ENCODE measurements around the gene SELENOF. TPM values are rescaled to one million over a fixed set of nuclear protein-coding genes. Genes with fewer than 3 reads are reported as not detected.
"Not testable (repeated sequence)": the region's sequence is repeated elsewhere in the genome, so short reads cannot be mapped to it uniquely, and the experiment has no call there.

The SELENOF gene
- total and polyA plus RNA-seq, 9 donors, result 127 to 187 (median 138) TPM

GRCh38 chr1:86823821-86824500 is 90.0 kb downstream of the SELENOF start:
- H3K27me3 ChIP-seq (ENCODE audit: control insufficient read depth, insufficient read depth, low read length), result no peaks in the 10 kb centered on the region
- no CpG with 5 or more reads among the region's 3 CpGs for WGBS (ENCODE audit: insufficient coverage)
- H3K27ac ChIP-seq (ENCODE audit: low read length), result no peak overlapping the region
- H3K4me3 ChIP-seq (ENCODE audit: low read length), result no peak overlapping the region
- DNase-seq, result no peak
- H3K9me3 ChIP-seq (replicated peaks; ENCODE audit: control insufficient read depth, low read depth, low read length), result no peaks in the 10 kb centered on the region
- H3K4me1 ChIP-seq (ENCODE audit: control insufficient read depth, insufficient read depth, low read length), result no peaks in the 10 kb centered on the region
- no peaks in the 10 kb centered on the region for H3K36me3 ChIP-seq (ENCODE audit: control insufficient read depth, insufficient read depth, low read length)

- DNase-seq, result peak; percentile 57
- no CpG with 5 or more reads among the region's 2 CpGs for WGBS (ENCODE audit: insufficient coverage)
Measured at GRCh38 chr1:86823386-86823785, 90.5 kb downstream of the SELENOF start.

GRCh38 chr1:86822459-86822858 is 91.5 kb downstream of the SELENOF start:
- Histone ChIP-seq H3K36me3 (ENCODE audit: control insufficient read depth, insufficient read depth, low read length) (no peaks in the 10 kb centered on the region), H3K27ac (ENCODE audit: low read length) (no peak overlapping the region), H3K27me3 (ENCODE audit: control insufficient read depth, insufficient read depth, low read length) (no peaks in the 10 kb centered on the region), H3K4me3 (ENCODE audit: low read length) (no peak overlapping the region), H3K4me1 (ENCODE audit: control insufficient read depth, insufficient read depth, low read length) (no peaks in the 10 kb centered on the region), H3K9me3 (replicated peaks; ENCODE audit: control insufficient read depth, low read depth, low read length) (no peaks in the 10 kb centered on the region)
- WGBS (ENCODE audit: insufficient coverage), result 58% methylated on average over 3 of the region's 4 CpGs
- no peak for DNase-seq

More at GRCh38 chr1:86823386-86823785, 90.5 kb downstream of the SELENOF start:
- H3K27ac ChIP-seq (ENCODE audit: low read length), result no peak overlapping the region
- no peaks in the 10 kb centered on the region for H3K9me3 ChIP-seq (replicated peaks; ENCODE audit: control insufficient read depth, low read depth, low read length)
- no peaks in the 10 kb centered on the region for H3K4me1 ChIP-seq (ENCODE audit: control insufficient read depth, insufficient read depth, low read length)
- no peaks in the 10 kb centered on the region for H3K27me3 ChIP-seq (ENCODE audit: control insufficient read depth, insufficient read depth, low read length)
- no peaks in the 10 kb centered on the region for H3K36me3 ChIP-seq (ENCODE audit: control insufficient read depth, insufficient read depth, low read length)
- H3K4me3 ChIP-seq (ENCODE audit: low read length), result no peak overlapping the region

- no peaks in the 10 kb centered on the region for H3K4me1 ChIP-seq (ENCODE audit: control insufficient read depth, insufficient read depth, low read length)
- no peaks in the 10 kb centered on the region for H3K27me3 ChIP-seq (ENCODE audit: control insufficient read depth, insufficient read depth, low read length)
- H3K27ac ChIP-seq (ENCODE audit: low read length), result no peak overlapping the region
- no peak overlapping the region for H3K4me3 ChIP-seq (ENCODE audit: low read length)
- WGBS (ENCODE audit: insufficient coverage), result no CpG with 5 or more reads among the region's 1 CpG
- H3K36me3 ChIP-seq (ENCODE audit: control insufficient read depth, insufficient read depth, low read length), result no peaks in the 10 kb centered on the region
- no peaks in the 10 kb centered on the region for H3K9me3 ChIP-seq (replicated peaks; ENCODE audit: control insufficient read depth, low read depth, low read length)
- no peak for DNase-seq
Measured at GRCh38 chr1:86821956-86822355, 92.0 kb downstream of the SELENOF start.

- H3K36me3 ChIP-seq (ENCODE audit: control insufficient read depth, insufficient read depth, low read length); H3K27me3 ChIP-seq (ENCODE audit: control insufficient read depth, insufficient read depth, low read length); H3K9me3 ChIP-seq (replicated peaks; ENCODE audit: control insufficient read depth, low read depth, low read length); H3K27ac ChIP-seq (ENCODE audit: low read length); DNase-seq; H3K4me1 ChIP-seq (ENCODE audit: control insufficient read depth, insufficient read depth, low read length); H3K4me3 ChIP-seq (ENCODE audit: low read length): not testable (repeated sequence)
- WGBS (ENCODE audit: insufficient coverage), result no CpG with 5 or more reads among the region's 5 CpGs
Measured at GRCh38 chr1:86819970-86820369, 94.0 kb downstream of the SELENOF start.

- no CpG with 5 or more reads among the region's 5 CpGs for WGBS (ENCODE audit: insufficient coverage)
- H3K4me1 ChIP-seq (ENCODE audit: control insufficient read depth, insufficient read depth, low read length); H3K27me3 ChIP-seq (ENCODE audit: control insufficient read depth, insufficient read depth, low read length); DNase-seq; H3K36me3 ChIP-seq (ENCODE audit: control insufficient read depth, insufficient read depth, low read length); H3K27ac ChIP-seq (ENCODE audit: low read length); H3K9me3 ChIP-seq (replicated peaks; ENCODE audit: control insufficient read depth, low read depth, low read length); H3K4me3 ChIP-seq (ENCODE audit: low read length): not testable (repeated sequence)
Measured at GRCh38 chr1:86817246-86817826, 96.6 kb downstream of the SELENOF start.

GRCh38 chr1:86814118-86814517 is 99.8 kb downstream of the SELENOF start:
- not testable (repeated sequence) for H3K4me3 ChIP-seq (ENCODE audit: low read length); H3K27me3 ChIP-seq (ENCODE audit: control insufficient read depth, insufficient read depth, low read length); H3K4me1 ChIP-seq (ENCODE audit: control insufficient read depth, insufficient read depth, low read length); DNase-seq; H3K36me3 ChIP-seq (ENCODE audit: control insufficient read depth, insufficient read depth, low read length); H3K9me3 ChIP-seq (replicated peaks; ENCODE audit: control insufficient read depth, low read depth, low read length); H3K27ac ChIP-seq (ENCODE audit: low read length)
- WGBS (ENCODE audit: insufficient coverage), result 63% methylated on average over 1 of the region's 5 CpGs

Other genes with a start within 250 kb of the SELENOF start
- 72.4 TPM for gene SH3GLB1, start 209.6 kb downstream of the SELENOF start, total RNA-seq
- gene SH3GLB1, start 209.6 kb downstream of the SELENOF start, polyA plus RNA-seq (ENCODE audit: insufficient read depth in 1 of 8, insufficient read length in 8 of 8, low replicate concordance in 1 of 8), result 100 to 1,000 TPM; 110 to 146 (median 138) TPM
- 12.4 TPM for gene HS2ST1, start 509 bp upstream of the SELENOF start, total RNA-seq
- 10 to 100 TPM; 13.6 to 25.5 (median 19.0) TPM for gene HS2ST1, start 509 bp upstream of the SELENOF start, polyA plus RNA-seq (ENCODE audit: insufficient read depth in 1 of 8, insufficient read length in 8 of 8, low replicate concordance in 1 of 8)